NCI-H2081 treated with DMSO at 0.1 percent for 48 hours (cell line): ENCODE measurements around the gene GBP7.
"Not testable (repeated sequence)": the region's sequence is repeated elsewhere in the genome, so short reads cannot be mapped to it uniquely, and the experiment has no call there.

ENCODE experiments used
- DNase-seq: peaks from one replicate; lab custom pipeline; 2025; lab: John Stamatoyannopoulos, UW

Gene GBP7

GRCh38 chr1:89175601-89176256 lies at the start of gene GBP7:
TSS of gene GBP7 (minus strand) at chr1:89176003. CDS start at chr1:89171935, 4,068 bp downstream.
- no peak for DNase-seq

DNA sequence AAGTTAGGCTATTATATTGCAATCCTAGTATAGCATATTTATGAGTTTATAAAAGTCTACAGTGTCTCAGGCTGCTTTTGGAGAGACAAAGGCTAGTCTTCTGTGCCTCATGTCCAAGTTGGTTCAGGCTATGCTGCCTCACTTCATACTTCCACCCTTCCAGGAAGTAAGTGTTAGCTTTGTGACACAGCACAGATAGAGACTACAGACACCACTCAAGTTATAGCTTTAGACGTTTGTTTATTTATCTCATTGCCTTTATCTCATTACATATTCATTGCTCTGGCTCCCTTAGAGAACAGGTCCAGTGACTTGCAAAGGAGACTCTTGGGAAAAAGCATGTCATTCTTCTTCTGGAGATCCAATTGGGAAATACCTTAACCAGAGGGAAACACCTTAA lies 45.5 kb upstream of the GBP7 start:
- DNase-seq = no peak

DNA sequence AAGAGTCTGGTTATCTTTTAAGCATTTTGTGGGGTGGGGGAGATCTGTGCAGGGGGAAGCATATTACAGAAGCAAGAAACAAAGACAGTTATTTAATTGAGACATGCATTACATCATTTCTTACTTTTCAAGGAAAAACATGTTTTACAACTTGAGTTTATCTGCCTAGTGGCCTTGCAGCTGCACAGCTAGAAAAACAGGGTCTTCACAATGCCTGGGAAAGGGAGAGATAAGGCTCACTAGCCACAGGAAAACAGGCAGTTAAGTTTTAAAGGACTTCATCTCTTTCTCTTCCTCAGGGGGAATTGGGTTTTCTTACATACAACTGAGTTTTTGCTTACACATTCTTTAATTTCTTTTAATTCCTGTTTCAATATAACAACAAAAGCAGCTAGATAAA lies 44.0 kb upstream of the GBP7 start:
- not testable (repeated sequence) for DNase-seq

DNA sequence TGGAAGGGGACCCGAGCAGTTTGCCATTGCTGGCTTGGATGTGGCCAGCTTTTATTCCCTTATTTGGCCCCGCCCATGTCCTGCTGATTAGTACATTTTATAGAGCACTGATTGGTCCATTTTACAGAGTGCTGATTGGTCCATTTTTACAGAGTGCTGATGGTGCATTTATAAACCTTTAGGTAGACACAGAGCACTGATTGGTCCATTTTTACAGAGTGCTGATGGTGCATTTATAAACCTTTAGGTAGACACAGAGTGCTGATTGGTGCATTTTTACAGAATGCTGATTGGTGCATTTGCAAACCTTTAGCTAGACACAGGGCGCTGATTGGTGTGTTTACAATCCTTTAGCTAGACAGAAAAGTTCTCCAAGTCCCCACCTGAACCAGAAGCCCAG lies 43.1 kb upstream of the GBP7 start:
- DNase-seq = not testable (repeated sequence)

DNA sequence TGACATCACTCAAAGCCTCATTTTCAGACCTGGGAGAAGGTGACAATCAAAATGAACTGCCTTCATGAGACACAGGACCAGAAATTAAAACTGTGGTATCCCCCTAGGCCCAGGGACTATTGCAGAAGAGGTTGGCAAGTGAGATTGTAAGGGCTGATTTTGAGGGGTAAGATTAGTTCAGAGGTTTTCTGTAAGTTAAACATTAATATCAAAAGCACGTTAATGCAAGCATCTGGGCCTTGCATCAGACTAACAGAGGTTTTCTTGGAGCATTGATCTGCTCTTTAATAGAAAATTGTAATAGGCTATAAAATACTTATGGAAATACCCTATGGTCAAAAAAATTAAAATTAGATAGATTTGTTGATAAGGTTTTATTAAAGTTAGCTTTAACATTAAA lies 37.5 kb upstream of the GBP7 start:
- DNase-seq = no peak

DNA sequence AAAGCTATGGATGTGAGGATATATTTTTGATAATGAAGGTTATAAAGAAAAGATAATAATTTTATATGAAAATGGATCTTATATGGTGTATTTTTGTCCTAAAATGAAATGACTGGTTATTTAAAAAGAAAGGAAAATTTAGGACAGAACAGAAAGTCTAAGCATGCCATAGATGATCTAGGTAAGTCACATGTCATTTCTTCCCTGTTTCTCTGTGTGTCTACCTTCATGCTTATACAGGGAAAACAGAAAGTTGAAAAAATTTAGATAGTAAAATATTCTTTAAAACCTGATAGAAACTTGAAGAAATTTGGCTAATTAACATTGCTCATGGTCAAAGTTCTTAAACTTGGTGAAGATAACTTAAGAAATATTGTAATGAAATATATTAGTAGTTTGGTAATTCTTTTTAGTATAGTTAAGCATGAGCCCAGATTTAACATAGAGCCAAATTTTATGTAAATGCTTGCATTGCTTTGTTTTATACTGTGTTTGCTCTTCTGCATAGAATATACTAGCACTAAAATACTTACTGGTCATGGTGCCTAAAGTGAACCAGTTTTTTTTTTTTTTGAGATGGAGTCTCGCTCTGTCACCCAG lies 35.3 kb upstream of the GBP7 start:
- no peak for DNase-seq

DNA sequence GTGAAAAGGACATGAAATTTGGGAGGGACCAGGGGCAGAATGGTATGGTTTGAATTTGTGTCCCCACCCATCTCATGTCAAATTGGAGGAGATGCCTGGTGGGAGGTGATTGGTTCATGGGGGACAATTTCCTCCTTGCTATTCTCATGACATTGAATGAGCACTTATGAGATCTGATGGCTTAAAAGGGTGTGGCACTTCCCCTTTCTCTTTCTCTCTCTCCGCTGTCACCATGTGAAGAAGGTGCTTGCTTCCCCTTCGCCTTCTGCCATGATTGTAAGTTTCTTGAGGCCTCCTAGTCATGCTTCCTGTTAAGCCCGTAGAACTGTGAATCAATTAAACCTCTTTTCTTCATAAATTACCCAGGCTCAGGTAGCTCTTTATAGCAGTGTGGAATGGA lies 30.6 kb upstream of the GBP7 start:
- no peak for DNase-seq

DNA sequence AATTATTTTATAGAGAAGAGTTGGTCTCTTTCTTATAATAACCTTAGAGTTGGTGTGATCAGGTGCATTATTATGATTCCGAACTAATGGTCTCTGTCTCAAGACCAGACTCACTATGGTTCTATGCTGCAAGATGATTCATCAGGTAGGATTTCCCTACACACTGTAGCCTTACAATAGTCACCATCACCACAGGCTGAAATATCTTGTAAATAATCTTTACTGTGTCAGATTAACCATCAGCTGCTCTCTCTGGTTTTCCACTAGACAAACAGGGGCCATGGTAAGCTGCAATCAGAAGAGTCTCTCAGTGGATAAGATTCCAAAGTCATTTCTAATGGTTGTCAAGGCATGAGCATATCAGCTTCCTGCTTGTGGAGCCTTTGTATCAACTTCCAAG lies 27.4 kb upstream of the GBP7 start:
- no peak for DNase-seq

DNA sequence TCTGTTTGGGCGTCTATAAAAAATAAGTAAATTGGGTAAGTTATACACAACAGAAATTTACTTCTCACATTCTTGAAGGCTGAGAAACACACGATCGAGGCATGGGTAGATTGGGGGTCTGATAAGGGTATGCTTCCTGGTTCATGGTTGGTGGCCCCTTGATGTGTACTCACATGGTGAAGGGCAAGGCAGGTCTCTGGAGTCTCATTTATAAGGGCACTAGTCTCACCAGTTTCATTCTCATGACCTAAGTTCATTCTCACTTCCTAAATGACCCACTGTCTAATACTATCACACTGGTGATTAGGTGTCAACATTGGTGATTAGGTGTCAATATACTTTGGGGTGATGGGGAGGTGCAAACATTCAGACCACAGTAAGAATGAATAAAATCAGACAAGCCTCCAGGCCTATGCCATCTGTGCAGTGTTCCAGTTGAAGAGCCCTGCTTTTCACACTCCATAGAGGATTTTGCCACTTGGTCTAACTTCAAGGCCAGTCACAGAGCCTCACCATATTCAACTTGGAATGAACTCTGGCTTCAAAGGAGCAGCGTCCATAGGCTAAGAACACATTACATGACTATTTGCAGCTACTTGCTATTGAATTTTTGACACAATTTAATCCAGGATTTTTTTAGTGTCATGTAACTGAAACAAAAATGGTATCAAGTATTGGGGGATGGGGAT lies 25.4 kb upstream of the GBP7 start:
- no peak for DNase-seq

- no peak for DNase-seq
These were observed 24.9 kb upstream of the GBP7 start for GRCh38 chr1:89200663-89201062.

DNA sequence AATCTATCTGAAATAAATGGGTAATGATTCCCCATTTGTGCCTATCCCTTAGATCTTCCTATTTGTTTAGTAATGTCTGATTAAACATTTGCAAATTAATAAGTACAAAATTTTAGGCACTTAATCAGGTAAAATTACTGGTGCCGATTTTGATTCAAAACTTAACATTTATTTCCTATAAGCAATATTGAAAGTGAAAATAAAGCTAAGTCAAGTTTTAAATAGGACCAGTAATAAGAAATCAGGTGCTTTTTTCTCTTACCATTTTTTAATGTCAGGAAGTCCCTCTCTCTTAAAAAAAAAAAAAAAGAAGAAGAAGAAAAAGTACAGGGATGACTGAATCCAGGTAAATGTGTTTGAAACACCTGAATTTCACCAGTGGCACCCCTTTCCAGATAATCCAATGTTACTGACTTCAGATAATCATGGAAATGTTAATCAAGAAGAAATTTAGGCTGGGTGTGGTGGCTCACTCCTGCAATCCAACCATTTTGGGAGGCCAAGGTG lies 23.8 kb upstream of the GBP7 start:
- no peak for DNase-seq

GRCh38 chr1:89198491-89199072 lies 22.8 kb upstream of the GBP7 start, which contains the start of gene GBP4:
TSS of gene GBP4 (minus strand) at chr1:89198942. CDS start at chr1:89198834, 108 bp downstream.
- DNase-seq = no peak

DNA sequence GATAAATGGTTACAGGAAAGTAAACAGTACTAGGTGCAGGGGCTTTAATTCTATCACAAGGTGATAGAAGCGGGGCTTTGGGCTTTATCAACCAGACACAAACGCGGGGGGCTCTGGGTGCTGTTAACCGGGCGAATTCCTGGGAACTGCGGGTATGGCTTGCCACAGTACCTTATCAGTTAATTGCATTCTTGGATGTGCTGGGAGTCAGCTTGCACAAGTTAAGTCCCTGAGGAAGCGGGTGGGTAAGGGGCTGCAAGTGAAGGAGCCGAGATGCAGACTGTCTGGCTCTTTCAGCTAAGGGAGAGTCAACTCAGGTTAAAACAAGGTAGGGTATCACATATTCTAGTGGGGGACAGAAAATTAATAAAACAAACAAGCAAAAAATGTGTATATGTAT lies 22.3 kb upstream of the GBP7 start:
- DNase-seq = no peak

DNA sequence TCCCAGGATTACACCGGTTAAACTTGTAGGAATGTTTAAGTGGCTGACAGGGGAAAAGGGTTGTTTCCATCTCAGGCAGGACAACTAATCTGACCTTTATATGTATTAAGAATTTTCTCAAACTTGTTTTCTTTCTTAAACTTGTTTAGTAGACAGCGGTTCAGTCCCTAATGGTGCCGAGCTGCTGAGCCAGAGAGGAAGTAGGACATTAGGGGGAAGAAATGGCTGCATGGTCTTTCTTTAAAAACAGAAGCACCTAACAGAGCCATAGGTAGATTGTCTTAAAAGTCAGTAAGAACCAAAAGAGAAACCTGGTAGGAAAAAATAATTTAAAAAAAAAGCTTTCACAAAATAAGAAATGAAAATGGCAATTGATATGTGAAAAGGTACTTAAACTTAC lies 19.7 kb upstream of the GBP7 start:
- no peak for DNase-seq

DNA sequence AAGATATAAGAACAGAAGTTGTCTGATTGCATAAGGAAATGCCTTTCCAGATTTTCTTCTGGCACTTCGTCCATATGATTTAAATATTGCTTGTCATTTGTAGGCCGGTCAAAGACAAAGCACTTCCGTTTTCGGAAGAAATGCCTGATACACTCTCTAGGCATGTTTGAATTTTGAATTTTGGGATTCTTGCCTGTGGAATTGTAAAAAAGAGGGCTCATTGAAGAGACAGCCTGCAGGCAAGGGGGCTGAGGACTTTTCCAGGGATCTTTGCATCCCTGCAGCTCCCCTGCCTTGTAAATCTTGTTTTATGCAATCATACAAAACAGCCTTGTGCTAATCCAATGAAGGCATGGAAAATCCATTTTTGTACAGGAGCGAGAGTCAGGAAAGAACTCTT lies 15.5 kb upstream of the GBP7 start:
- no peak for DNase-seq

GRCh38 chr1:89190017-89190416 lies 14.2 kb upstream of the GBP7 start:
- no peak for DNase-seq

GRCh38 chr1:89179343-89179742 lies 3.5 kb upstream of the GBP7 start:
- DNase-seq = no peak

GRCh38 chr1:89176971-89177370 lies 1.2 kb upstream of the GBP7 start:
- no peak for DNase-seq

DNA sequence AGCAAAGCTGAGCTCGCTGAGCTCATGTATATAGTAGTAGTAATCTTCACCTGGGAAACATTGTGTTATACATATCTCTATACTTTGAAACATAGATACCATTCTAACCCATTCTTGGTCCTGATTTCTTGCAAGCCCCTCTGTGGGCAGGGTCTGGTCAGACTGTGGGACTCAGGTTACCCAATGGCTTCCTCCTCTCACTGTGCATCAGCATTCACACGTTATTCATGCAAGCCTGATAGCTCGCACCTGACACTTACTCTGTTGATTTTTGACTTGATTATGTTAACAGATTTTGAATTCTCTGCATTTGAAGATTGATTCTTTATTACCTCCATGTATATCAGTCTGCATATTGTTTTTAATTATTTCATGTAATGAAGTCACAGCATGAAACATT lies 1.3 kb downstream of the GBP7 start:
- DNase-seq = no peak

DNA sequence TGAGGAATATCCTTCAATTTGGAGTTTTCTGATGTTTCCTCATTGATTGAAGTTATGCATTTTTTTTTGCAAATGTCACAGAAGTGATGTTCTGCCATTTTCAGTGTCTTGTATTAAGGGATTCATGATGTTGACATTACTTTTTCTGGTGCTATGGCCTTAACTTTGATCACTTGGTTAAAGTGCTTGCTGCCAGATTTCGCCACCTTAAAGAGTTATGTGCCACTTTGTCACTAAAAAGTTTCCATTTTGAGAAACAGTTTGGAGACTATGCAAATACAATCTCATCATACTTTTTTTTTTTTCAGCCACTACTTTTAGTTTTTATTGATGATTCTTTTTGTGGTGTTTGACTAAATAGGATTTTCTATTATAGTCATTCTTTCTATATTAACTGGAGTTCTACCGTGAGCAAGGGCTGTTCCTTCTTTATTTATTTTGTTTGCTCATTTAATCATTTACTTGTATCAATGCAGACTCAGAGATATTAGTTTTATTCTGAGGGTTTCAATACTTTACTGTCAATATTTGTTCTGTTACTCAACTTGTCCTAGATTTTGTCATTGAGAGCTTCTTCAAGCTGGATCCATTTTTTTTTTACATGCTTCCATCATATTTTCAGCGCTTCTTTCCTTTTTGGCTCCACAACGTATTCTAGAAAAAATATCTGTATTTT lies 3.2 kb downstream of the GBP7 start:
- no peak for DNase-seq

DNA sequence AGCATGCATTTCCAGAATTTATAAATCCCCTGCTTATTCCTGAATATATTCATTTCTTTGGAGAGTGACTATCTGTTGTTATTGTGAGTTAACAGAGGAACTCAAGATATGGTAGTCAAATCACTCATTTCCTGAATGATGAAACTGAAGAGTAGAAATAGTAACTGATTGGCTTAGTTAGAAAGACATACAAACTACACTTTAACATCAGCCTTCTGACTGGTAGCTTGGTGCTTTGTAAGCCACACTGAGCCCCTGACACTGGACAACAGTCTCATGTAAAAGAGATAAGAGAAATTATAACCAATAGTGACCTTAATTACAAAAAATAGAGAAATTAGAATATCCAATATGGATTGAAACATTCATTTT lies 4.8 kb downstream of the GBP7 start:
- DNase-seq = no peak
